ENCODE data around the gene SLC24A3. TPM values are rescaled to one million over a fixed set of nuclear protein-coding genes. Genes with fewer than 3 reads are reported as not detected.

The SLC24A3 gene
- total RNA-seq, 1 donor from 2014 or later, result 0.21 TPM

GRCh38 chr20:19333563-19333962 is 121.1 kb downstream of the SLC24A3 start:
- no peaks in the 10 kb centered on the region for H4K20me1 ChIP-seq (ENCODE audit: low read depth)
- Mint-ChIP-seq H3K36me3 (no peaks in the 10 kb centered on the region), H3K9me3 (no peaks in the 10 kb centered on the region), H3K27ac (no peak overlapping the region), H3K27me3 (ENCODE audit: insufficient read depth, low read depth) (no peaks in the 10 kb centered on the region), H3K4me1 (no peaks in the 10 kb centered on the region), H3K4me3 (no peak overlapping the region)
- H3K27ac ChIP-seq, result no peak overlapping the region
- no peaks in the 10 kb centered on the region for H3K36me3 ChIP-seq
- no peak overlapping the region for H2AFZ ChIP-seq (replicated peaks)
- H3K9ac ChIP-seq, result no peak overlapping the region
- H3K9me3 ChIP-seq (ENCODE audit: low read depth), result no peaks in the 10 kb centered on the region
- no peak for DNase-seq (ENCODE audit: low spot score)
- no peaks in the 10 kb centered on the region for H3K27me3 ChIP-seq
- H3K4me3 ChIP-seq, result no peak overlapping the region
- no peak overlapping the region for H3K4me2 ChIP-seq
- H3K79me2 ChIP-seq (ENCODE audit: low read depth), result no peaks in the 10 kb centered on the region
- H3K4me1 ChIP-seq, result no peaks in the 10 kb centered on the region
- TF ChIP-seq EZH2phosphoT487 (IDR thresholded peaks at IDR 0.05), result no peak
- TF ChIP-seq EZH2 (IDR thresholded peaks at IDR 0.05), result no peak
- TF ChIP-seq CTCF (IDR thresholded peaks at IDR 0.05), result no peak
- no peaks in the 10 kb centered on the region for H3F3A ChIP-seq (ENCODE audit: low read depth)

GRCh38 chr20:19335341-19335740 is 122.9 kb downstream of the SLC24A3 start:
- Histone ChIP-seq H3K4me2 (no peak overlapping the region), H2AFZ (replicated peaks) (no peak overlapping the region), H3K36me3 (no peaks in the 10 kb centered on the region), H4K20me1 (ENCODE audit: low read depth) (no peaks in the 10 kb centered on the region), H3F3A (ENCODE audit: low read depth) (no peaks in the 10 kb centered on the region), H3K4me3 (no peak overlapping the region), H3K4me1 (no peaks in the 10 kb centered on the region), H3K27ac (no peak overlapping the region), H3K79me2 (ENCODE audit: low read depth) (no peaks in the 10 kb centered on the region), H3K9ac (no peak overlapping the region), H3K9me3 (ENCODE audit: low read depth) (no peaks in the 10 kb centered on the region), H3K27me3 (no peaks in the 10 kb centered on the region)
- no peaks in the 10 kb centered on the region for H3K9me3 Mint-ChIP-seq
- H3K4me3 Mint-ChIP-seq, result no peak overlapping the region
- TF ChIP-seq EZH2 (IDR thresholded peaks at IDR 0.05) (no peak), CTCF (IDR thresholded peaks at IDR 0.05) (no peak), EZH2phosphoT487 (IDR thresholded peaks at IDR 0.05) (no peak)
- H3K36me3 Mint-ChIP-seq, result no peaks in the 10 kb centered on the region
- H3K27me3 Mint-ChIP-seq (ENCODE audit: insufficient read depth, low read depth), result no peaks in the 10 kb centered on the region
- H3K4me1 Mint-ChIP-seq, result no peaks in the 10 kb centered on the region
- no peak for DNase-seq (ENCODE audit: low spot score)
- no peak overlapping the region for H3K27ac Mint-ChIP-seq

DNA sequence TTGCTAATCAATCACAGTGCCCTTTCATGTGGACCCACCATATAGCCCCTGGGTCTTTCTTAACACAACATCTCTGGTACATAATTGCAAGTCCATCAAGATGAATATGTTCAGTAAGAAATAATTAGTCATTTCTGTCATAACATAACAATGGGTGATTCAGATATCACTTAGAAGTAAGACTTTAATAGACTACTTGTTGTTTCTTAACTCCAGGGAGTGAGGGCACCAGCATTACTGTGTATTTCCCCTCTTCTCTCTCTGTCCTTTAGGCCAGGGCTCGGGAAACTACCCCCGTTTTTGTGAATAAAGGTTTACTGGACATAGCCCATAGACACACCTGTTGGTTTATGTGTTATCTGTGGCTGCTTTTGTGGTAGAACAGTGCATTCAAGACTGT is 123.5 kb downstream of the SLC24A3 start:
- Mint-ChIP-seq H3K4me3 (no peak overlapping the region), H3K36me3 (no peaks in the 10 kb centered on the region), H3K9me3 (no peaks in the 10 kb centered on the region), H3K27me3 (ENCODE audit: insufficient read depth, low read depth) (no peaks in the 10 kb centered on the region), H3K27ac (no peak overlapping the region), H3K4me1 (no peaks in the 10 kb centered on the region)
- no peak overlapping the region for H2AFZ ChIP-seq (replicated peaks)
- no peaks in the 10 kb centered on the region for H3K9me3 ChIP-seq (ENCODE audit: low read depth)
- no peaks in the 10 kb centered on the region for H3K79me2 ChIP-seq (ENCODE audit: low read depth)
- no peak overlapping the region for H3K27ac ChIP-seq
- TF ChIP-seq EZH2 (IDR thresholded peaks at IDR 0.05), result no peak
- H3F3A ChIP-seq (ENCODE audit: low read depth), result no peaks in the 10 kb centered on the region
- DNase-seq (ENCODE audit: low spot score), result no peak
- no peak overlapping the region for H3K4me2 ChIP-seq
- H3K27me3 ChIP-seq, result no peaks in the 10 kb centered on the region
- no peak overlapping the region for H3K4me3 ChIP-seq
- H3K9ac ChIP-seq, result no peak overlapping the region
- H3K4me1 ChIP-seq, result no peaks in the 10 kb centered on the region
- no peaks in the 10 kb centered on the region for H4K20me1 ChIP-seq (ENCODE audit: low read depth)
- H3K36me3 ChIP-seq, result no peaks in the 10 kb centered on the region

DNA sequence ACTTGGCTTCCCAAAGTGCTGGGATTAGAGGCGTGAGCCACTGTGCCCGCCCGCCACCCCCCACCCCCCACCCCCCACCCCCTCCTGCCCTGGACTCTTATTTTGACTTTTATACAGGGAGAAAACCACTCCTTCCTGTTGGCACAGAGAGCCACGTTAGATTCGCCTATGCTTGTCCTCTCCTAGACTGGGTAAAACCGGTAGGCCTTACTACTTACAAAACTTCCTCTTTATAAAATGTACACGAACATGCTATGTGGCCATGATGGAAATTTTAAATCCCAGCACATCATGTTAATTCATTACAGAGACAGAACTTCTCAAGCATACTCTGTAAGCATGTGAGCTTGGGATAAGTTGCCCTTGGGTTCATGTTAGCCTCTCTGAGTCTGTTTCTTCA is 124.2 kb downstream of the SLC24A3 start:
- H2AFZ ChIP-seq (replicated peaks), result no peak overlapping the region
- no peak overlapping the region for H3K4me2 ChIP-seq
- Mint-ChIP-seq H3K27me3 (ENCODE audit: insufficient read depth, low read depth) (no peaks in the 10 kb centered on the region), H3K27ac (no peak overlapping the region), H3K4me1 (no peaks in the 10 kb centered on the region), H3K36me3 (no peaks in the 10 kb centered on the region), H3K9me3 (no peaks in the 10 kb centered on the region), H3K4me3 (no peak overlapping the region)
- H3K4me3 ChIP-seq, result no peak overlapping the region
- H3K36me3 ChIP-seq, result no peaks in the 10 kb centered on the region
- H3F3A ChIP-seq (ENCODE audit: low read depth), result no peaks in the 10 kb centered on the region
- no peak overlapping the region for H3K27ac ChIP-seq
- no peaks in the 10 kb centered on the region for H3K9me3 ChIP-seq (ENCODE audit: low read depth)
- no peaks in the 10 kb centered on the region for H3K27me3 ChIP-seq
- TF ChIP-seq EZH2 (IDR thresholded peaks at IDR 0.05) (no peak), EZH2phosphoT487 (IDR thresholded peaks at IDR 0.05) (no peak), CTCF (IDR thresholded peaks at IDR 0.05) (no peak)
- no peaks in the 10 kb centered on the region for H3K4me1 ChIP-seq
- no peak overlapping the region for H3K9ac ChIP-seq
- H3K79me2 ChIP-seq (ENCODE audit: low read depth), result no peaks in the 10 kb centered on the region
- DNase-seq (ENCODE audit: low spot score), result no peak
- H4K20me1 ChIP-seq (ENCODE audit: low read depth), result no peaks in the 10 kb centered on the region
